Activated CD8-positive, alpha-beta memory T cell treated with anti-CD3 and anti-CD28 coated beads for 24 hours (primary cell): ENCODE data around the gene NRBP1.

ENCODE experiments used
- DNase-seq: peaks from one replicate; pipeline ENCODE4 v3.0.0-alpha.2; 2020

Gene NRBP1

GRCh38 chr2:27428213-27428977 lies at the start of gene NRBP1:
NRBP1 (plus strand) TSS chr2:27428631; CDS start chr2:27433274, 4,643 bp downstream.
- DNase-seq = peak; percentile 97

- no peak for DNase-seq
Observed at GRCh38 chr2:27378809-27379290, 49.6 kb upstream of the NRBP1 start.

GRCh38 chr2:27379383-27379835 lies 49.0 kb upstream of the NRBP1 start:
- no peak for DNase-seq

- no peak for DNase-seq
Observed at GRCh38 chr2:27379836-27380625, 48.4 kb upstream of the NRBP1 start.

GRCh38 chr2:27380626-27381545 lies 47.5 kb upstream of the NRBP1 start, which contains the start of gene ZNF513:
ZNF513 (minus strand) TSS chr2:27380734; CDS start chr2:27380526, 208 bp downstream.
- peak; percentile 94 for DNase-seq

GRCh38 chr2:27381577-27382181 lies 46.8 kb upstream of the NRBP1 start:
- DNase-seq = no peak

- DNase-seq = no peak
Observed at GRCh38 chr2:27390822-27391679, 37.4 kb upstream of the NRBP1 start.

GRCh38 chr2:27393225-27393624 lies 35.2 kb upstream of the NRBP1 start:
- no peak for DNase-seq

- no peak for DNase-seq
Observed at GRCh38 chr2:27398962-27399361, 29.5 kb upstream of the NRBP1 start.

- no peak for DNase-seq
Observed at GRCh38 chr2:27400348-27401135, 27.9 kb upstream of the NRBP1 start.

- no peak for DNase-seq
Observed at GRCh38 chr2:27407798-27408491, 20.5 kb upstream of the NRBP1 start.

GRCh38 chr2:27408601-27409320 lies 19.7 kb upstream of the NRBP1 start:
- DNase-seq = no peak

- DNase-seq = peak; percentile 99
Observed at GRCh38 chr2:27409321-27410073, 18.9 kb upstream of the NRBP1 start, which contains the start of gene PPM1G. PPM1G (minus strand) TSS chr2:27409591; CDS start chr2:27409422, 169 bp downstream.

- DNase-seq = no peak
Observed at GRCh38 chr2:27412419-27413152, 15.8 kb upstream of the NRBP1 start.

- DNase-seq = peak; percentile 7
Observed at GRCh38 chr2:27416151-27416550, 12.3 kb upstream of the NRBP1 start.

GRCh38 chr2:27420996-27421395 lies 7.4 kb upstream of the NRBP1 start:
- no peak for DNase-seq

- DNase-seq = no peak
Observed at GRCh38 chr2:27421660-27422250, 6.7 kb upstream of the NRBP1 start.
